ENCODE results near the gene DAB2IP. TPM values are rescaled to one million over a fixed set of nuclear protein-coding genes. Genes with fewer than 3 reads are reported as not detected.

The DAB2IP gene
- polyA plus RNA-seq, 1 donor from 2014 or later: 17.3 TPM

GRCh38 chr9:121704281-121704680 lies 52.8 kb downstream of the DAB2IP start:
- Histone ChIP-seq H3K4me2 (ENCODE audit: low read length) (no peak overlapping the region), H3K9me3 (ENCODE audit: low read length) (no peaks in the 10 kb centered on the region), H3K27ac (ENCODE audit: low read length) (no peak overlapping the region), H3K9me2 (ENCODE audit: insufficient read depth, low read length) (no peaks in the 10 kb centered on the region), H3K36me3 (ENCODE audit: insufficient read depth, low read length) (no peaks in the 10 kb centered on the region), H3K27me3 (ENCODE audit: insufficient read depth, low read depth, low read length) (no peaks in the 10 kb centered on the region), H2AFZ (ENCODE audit: low read depth, low read length) (no peak overlapping the region), H3K9ac (ENCODE audit: low read length) (no peak overlapping the region), H3K4me3 (ENCODE audit: low read length) (no peak overlapping the region), H3F3A (ENCODE audit: insufficient read depth, low read length, poor library complexity, severe bottlenecking) (no peaks in the 10 kb centered on the region), H4K20me1 (ENCODE audit: insufficient read depth) (peaks cover 39% of the 10 kb centered on the region), H3K79me2 (replicated peaks; ENCODE audit: insufficient read depth, low read length) (peaks cover 97% of the 10 kb centered on the region)
- TF ChIP-seq EZH2 (IDR thresholded peaks at IDR 0.05; ENCODE audit: borderline replicate concordance, insufficient read depth, low read length, poor library complexity, severe bottlenecking): no peak

GRCh38 chr9:121706149-121706750 lies 54.8 kb downstream of the DAB2IP start:
- H3K9me2 ChIP-seq (ENCODE audit: insufficient read depth, low read length): no peaks in the 10 kb centered on the region
- no peaks in the 10 kb centered on the region for H3K36me3 ChIP-seq (ENCODE audit: insufficient read depth, low read length)
- H2AFZ ChIP-seq (ENCODE audit: low read depth, low read length): no peak overlapping the region
- H3K27ac ChIP-seq (ENCODE audit: low read length): no peak overlapping the region
- H3F3A ChIP-seq (ENCODE audit: insufficient read depth, low read length, poor library complexity, severe bottlenecking): no peaks in the 10 kb centered on the region
- H3K9ac ChIP-seq (ENCODE audit: low read length): no peak overlapping the region
- H3K79me2 ChIP-seq (replicated peaks; ENCODE audit: insufficient read depth, low read length): peaks cover 96% of the 10 kb centered on the region
- no peaks in the 10 kb centered on the region for H3K9me3 ChIP-seq (ENCODE audit: low read length)
- H4K20me1 ChIP-seq (ENCODE audit: insufficient read depth): peaks cover 45% of the 10 kb centered on the region
- H3K4me3 ChIP-seq (ENCODE audit: low read length): no peak overlapping the region
- no peaks in the 10 kb centered on the region for H3K27me3 ChIP-seq (ENCODE audit: insufficient read depth, low read depth, low read length)
- TF ChIP-seq RAD21 (conservative IDR thresholded peaks at IDR 0.05) (no peak), TAF1 (IDR thresholded peaks at IDR 0.05; ENCODE audit: low read depth) (no peak), CTCF (IDR thresholded peaks at IDR 0.05; ENCODE audit: poor library complexity, severe bottlenecking) (no peak), REST (IDR thresholded peaks at IDR 0.05; ENCODE audit: borderline replicate concordance) (no peak)
- H3K4me2 ChIP-seq (ENCODE audit: low read length): no peak overlapping the region

GRCh38 chr9:121707477-121708424 lies 56.3 kb downstream of the DAB2IP start:
- H3K27me3 ChIP-seq (ENCODE audit: insufficient read depth, low read depth, low read length): no peaks in the 10 kb centered on the region
- H3K36me3 ChIP-seq (ENCODE audit: insufficient read depth, low read length): no peaks in the 10 kb centered on the region
- peaks cover 42% of the 10 kb centered on the region for H4K20me1 ChIP-seq (ENCODE audit: insufficient read depth)
- no peak overlapping the region for H3K4me3 ChIP-seq (ENCODE audit: low read length)
- no peak overlapping the region for H3K27ac ChIP-seq (ENCODE audit: low read length)
- H2AFZ ChIP-seq (ENCODE audit: low read depth, low read length): no peak overlapping the region
- H3K9me2 ChIP-seq (ENCODE audit: insufficient read depth, low read length): no peaks in the 10 kb centered on the region
- H3K9ac ChIP-seq (ENCODE audit: low read length): no peak overlapping the region
- H3F3A ChIP-seq (ENCODE audit: insufficient read depth, low read length, poor library complexity, severe bottlenecking): no peaks in the 10 kb centered on the region
- H3K4me2 ChIP-seq (ENCODE audit: low read length): no peak overlapping the region
- peaks cover 87% of the 10 kb centered on the region for H3K79me2 ChIP-seq (replicated peaks; ENCODE audit: insufficient read depth, low read length)
- H3K9me3 ChIP-seq (ENCODE audit: low read length): no peaks in the 10 kb centered on the region
- TF ChIP-seq EP300 (conservative IDR thresholded peaks at IDR 0.05; ENCODE audit: poor library complexity, severe bottlenecking) (no peak), RAD21 (conservative IDR thresholded peaks at IDR 0.05) (no peak), EZH2 (IDR thresholded peaks at IDR 0.05; ENCODE audit: borderline replicate concordance, insufficient read depth, low read length, poor library complexity, severe bottlenecking) (no peak), MXI1 (conservative IDR thresholded peaks at IDR 0.05; ENCODE audit: poor library complexity, severe bottlenecking) (no peak), TAF1 (IDR thresholded peaks at IDR 0.05; ENCODE audit: low read depth) (no peak), POLR2AphosphoS5 (IDR thresholded peaks at IDR 0.05) (no peak), CTCF (IDR thresholded peaks at IDR 0.05; ENCODE audit: poor library complexity, severe bottlenecking) (no peak), SMC3 (conservative IDR thresholded peaks at IDR 0.05; ENCODE audit: poor library complexity) (no peak)

Data from neural cell (in vitro differentiated cells).